Smooth muscle cell (in vitro differentiated cells): ENCODE measurements around the gene GIPC1. TPM values are rescaled to one million over a fixed set of nuclear protein-coding genes. Genes with fewer than 3 reads are reported as not detected.

Experiments
- DNase-seq: peaks from one replicate; lab custom pipeline; 2025; ENCODE audit not compliant: unreplicated experiment; lab: John Stamatoyannopoulos, UW
- H2AFZ ChIP-seq: fragments of 200-600 bp; sonication (generic); 2 replicates; pipeline ENCODE4 v1.6.0; 2016; ENCODE audit warnings: antibody characterized with exemption, low read depth, mild to moderate bottlenecking
- H3F3A ChIP-seq: fragments of 200-600 bp; sonication (generic); 2 replicates; pipeline ENCODE4 v1.6.0; 2017; ENCODE audit warnings: antibody characterized with exemption, low read depth
- H3K27ac ChIP-seq: fragments of 200-600 bp; sonication (generic); 2 replicates; pipeline ENCODE4 v1.5.1; 2016; ENCODE audit warnings: low read depth, mild to moderate bottlenecking
- H3K27me3 ChIP-seq: fragments of 200-600 bp; sonication (generic); 2 replicates; pipeline ENCODE4 v1.6.1; 2016; ENCODE audit warnings: low read depth, mild to moderate bottlenecking
- H3K36me3 ChIP-seq: fragments of 200-600 bp; sonication (generic); 2 replicates; pipeline ENCODE4 v1.5.1; 2016; ENCODE audit warnings: low read depth
- H3K4me1 ChIP-seq: fragments of 200-600 bp; sonication (generic); 2 replicates; pipeline ENCODE4 v1.5.1; 2016; ENCODE audit warnings: low read depth
- H3K4me2 ChIP-seq: fragments of 200-600 bp; sonication (generic); 2 replicates; pipeline ENCODE4 v1.6.0; 2016; ENCODE audit warnings: mild to moderate bottlenecking
- H3K4me3 ChIP-seq: fragments of 200-600 bp; sonication (generic); 2 replicates; pipeline ENCODE4 v1.5.1; 2016; ENCODE audit warnings: mild to moderate bottlenecking
- H3K79me2 ChIP-seq: fragments of 200-600 bp; sonication (generic); 2 replicates; pipeline ENCODE4 v1.6.0; 2016; ENCODE audit warnings: low read depth, mild to moderate bottlenecking
- H3K9ac ChIP-seq: fragments of 200-600 bp; sonication (generic); 2 replicates; pipeline ENCODE4 v1.6.0; 2016; ENCODE audit warnings: low read depth
- H3K9me3 ChIP-seq: fragments of 200-600 bp; sonication (generic); replicated peaks from 2 replicates; pipeline ENCODE4 v1.5.1; 2016; ENCODE audit warnings: low read depth
- H4K20me1 ChIP-seq: fragments of 200-600 bp; sonication (generic); 2 replicates; pipeline ENCODE4 v1.6.0; 2016; ENCODE audit warnings: low read depth
- CTCF ChIP-seq: fragments of 200-600 bp; sonication (generic); IDR thresholded peaks from 2 replicates; pipeline ENCODE4 v1.5.1; 2017; ENCODE audit warnings: borderline replicate concordance, mild to moderate bottlenecking, antibody characterized with exemption; ENCODE audit not compliant: insufficient read depth, poor library complexity, severe bottlenecking
- WGBS: methylation state at CpG from one replicate; pipeline ENCODE4 v1.1.7; 2016; ENCODE audit warnings: low lambda C conversion rate; 5-methylcytosine and 5-hydroxymethylcytosine counted together
- polyA plus RNA-seq: library from polyadenylated mRNA; unstranded; fragments of >200 nt; fragmentation: Nextera tagmentation; extraction: Ambion mirVana; gene quantifications from 2 replicates; pipeline ENCODE4 v1.2.1, GENCODE V29; 2016
- total RNA-seq: library from RNA; depleted of rRNA; stranded (reverse); fragments of >200 nt; gene quantifications from 2 replicates; pipeline ENCODE4 v1.2.3, GENCODE V29; 2014

The GIPC1 gene
- total and polyA plus RNA-seq, 2 experiments from 2014 or later = 73.0 to 142 TPM

GRCh38 chr19:14517840-14518505 lies 22.0 kb upstream of the GIPC1 start, which contains the start of gene DNAJB1:
Gene DNAJB1, minus strand, starts transcription at chr19:14518397. Its CDS starts 48 bp downstream, at chr19:14518349.
- Histone ChIP-seq H3K4me3 (peak within 1 kb of the TSS; percentile 88), H3K79me2 (peaks cover 36% of the 10 kb centered on the region), H3F3A (peaks cover 17% of the 10 kb centered on the region), H3K9ac (peak within 1 kb of the TSS; percentile 97), H3K4me2 (peak within 1 kb of the TSS; percentile 95), H4K20me1 (peaks cover 49% of the 10 kb centered on the region), H2AFZ (peak within 1 kb of the TSS; percentile 79), H3K27ac (peak within 1 kb of the TSS; percentile 92), H3K36me3 (peaks cover 7% of the 10 kb centered on the region), H3K9me3 (no peaks in the 10 kb centered on the region), H3K27me3 (no peaks in the 10 kb centered on the region), H3K4me1 (peaks cover 9% of the 10 kb centered on the region)
- under 1% methylated on average over 46 of the region's 82 CpGs for WGBS
- no peak for TF ChIP-seq CTCF
- peak; percentile 100 for DNase-seq

GRCh38 chr19:14517446-14517839 lies 21.5 kb upstream of the GIPC1 start:
- Histone ChIP-seq H4K20me1 (peaks cover 49% of the 10 kb centered on the region), H2AFZ (no peak overlapping the region), H3K27ac (peak overlapping the region; percentile 92), H3K4me2 (peak overlapping the region; percentile 95), H3K4me3 (peak overlapping the region; percentile 88), H3K27me3 (no peaks in the 10 kb centered on the region), H3F3A (peaks cover 18% of the 10 kb centered on the region), H3K79me2 (peaks cover 36% of the 10 kb centered on the region), H3K9me3 (no peaks in the 10 kb centered on the region), H3K4me1 (peaks cover 9% of the 10 kb centered on the region), H3K36me3 (peaks cover 7% of the 10 kb centered on the region), H3K9ac (peak overlapping the region; percentile 97)
- no peak for TF ChIP-seq CTCF
- 0% methylated on average over 16 of the region's 32 CpGs for WGBS
- DNase-seq = peak; percentile 51

GRCh38 chr19:14516746-14517438 lies 21.0 kb upstream of the GIPC1 start:
- H3K4me3 ChIP-seq = peak overlapping the region; percentile 88
- no peaks in the 10 kb centered on the region for H3K27me3 ChIP-seq
- peaks cover 9% of the 10 kb centered on the region for H3K4me1 ChIP-seq
- peak overlapping the region; percentile 97 for H3K9ac ChIP-seq
- H2AFZ ChIP-seq = no peak overlapping the region
- DNase-seq = no peak
- peaks cover 18% of the 10 kb centered on the region for H3F3A ChIP-seq
- no peaks in the 10 kb centered on the region for H3K9me3 ChIP-seq
- peak overlapping the region; percentile 92 for H3K27ac ChIP-seq
- peaks cover 36% of the 10 kb centered on the region for H3K79me2 ChIP-seq
- peaks cover 7% of the 10 kb centered on the region for H3K36me3 ChIP-seq
- no peak for TF ChIP-seq CTCF
- peaks cover 49% of the 10 kb centered on the region for H4K20me1 ChIP-seq
- 37% methylated on average over 22 of the region's 22 CpGs for WGBS
- peak overlapping the region; percentile 95 for H3K4me2 ChIP-seq
